Coronary artery (tissue), 2 donors: ENCODE data around the gene CLIC3.

Experiments
- DNase-seq: peaks from one replicate; pipeline ENCODE4 v3.0.0-alpha.2; 2017; ENCODE audit warnings: low spot score
- H3K27ac ChIP-seq, 2 donors: fragments of 200-600 bp; sonication (generic); one replicate each; pipeline ENCODE4 v1.5.1; 2016 to 2019
- H3K4me3 ChIP-seq: fragments of 200-600 bp; sonication (generic); 2 replicates; pipeline ENCODE4 v1.5.1; 2016; ENCODE audit warnings: mild to moderate bottlenecking, moderate library complexity
- CTCF ChIP-seq: fragments of 200-600 bp; sonication (generic); IDR thresholded peaks from one replicate; pipeline ENCODE4 v1.5.1; 2019; ENCODE audit warnings: antibody characterized with exemption

CLIC3 gene

DNA sequence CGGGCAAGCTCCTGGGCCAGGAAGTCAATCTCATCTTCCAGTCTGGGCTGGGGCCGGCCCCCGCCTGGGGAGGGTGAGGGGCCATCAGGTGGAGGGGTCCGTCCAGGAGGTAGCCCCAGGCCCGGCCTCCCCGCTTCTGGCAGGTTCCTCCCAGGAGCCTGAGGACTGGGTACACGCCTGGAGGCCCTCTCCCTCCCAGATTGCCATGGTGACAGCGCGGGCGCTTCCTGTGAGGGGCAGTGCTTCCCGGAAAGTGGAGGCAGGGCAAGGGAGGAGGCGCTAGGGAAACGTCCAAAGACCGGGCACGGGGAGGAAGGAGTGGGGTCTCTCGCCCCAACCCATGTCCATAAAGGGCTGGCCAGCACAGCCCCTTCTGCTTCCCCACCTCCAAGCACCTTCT lies 44.8 kb upstream of the CLIC3 start:
- peak overlapping the region in 1 of 2 donors; percentile 36 for H3K27ac ChIP-seq
- no peak for DNase-seq
- TF ChIP-seq CTCF: no peak
- no peak overlapping the region for H3K4me3 ChIP-seq

GRCh38 chr9:137040568-137040967 lies 44.2 kb upstream of the CLIC3 start:
- no peak for TF ChIP-seq CTCF
- no peak overlapping the region for H3K4me3 ChIP-seq
- H3K27ac ChIP-seq: peak overlapping the region in 1 of 2 donors; percentile 36
- DNase-seq: no peak

DNA sequence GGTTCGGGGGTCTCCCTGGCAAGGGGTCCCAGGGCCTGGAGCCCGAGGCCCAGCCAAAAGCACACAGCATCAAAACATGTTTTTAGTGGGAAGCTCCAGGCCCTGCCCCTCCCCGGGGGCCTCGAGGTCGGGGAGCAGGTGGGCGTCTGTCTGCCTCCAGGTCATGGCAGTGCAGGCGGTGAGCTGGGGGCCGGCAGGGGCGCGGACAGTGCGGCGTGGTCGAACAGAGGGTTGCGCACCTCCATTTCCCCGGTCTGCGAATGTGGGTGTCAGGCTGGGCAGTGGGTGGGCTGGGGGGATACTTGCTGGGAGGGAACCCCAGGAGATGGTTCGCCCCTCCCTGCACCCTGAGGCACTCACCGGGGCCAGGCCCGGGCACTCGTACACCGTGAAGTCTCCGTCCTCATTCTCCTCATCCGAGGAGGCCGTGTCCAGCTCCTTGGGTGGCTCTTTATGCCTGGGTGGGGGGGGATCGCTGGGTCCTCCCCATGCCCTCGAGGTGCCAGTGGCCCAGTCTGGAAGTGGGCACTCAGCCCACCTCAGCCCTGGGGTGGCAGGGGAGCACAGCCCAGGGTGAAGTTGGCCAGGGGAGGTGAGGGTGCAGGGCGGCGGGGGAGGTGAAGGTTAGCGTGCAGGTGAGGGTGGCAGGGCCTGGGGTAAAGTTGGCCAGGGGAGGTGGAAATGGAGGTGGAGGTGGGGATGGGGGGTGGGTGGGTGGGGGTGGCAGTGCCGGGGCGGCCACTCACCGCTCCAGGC lies 43.4 kb upstream of the CLIC3 start:
- DNase-seq: no peak
- Histone ChIP-seq H3K4me3 (no peak overlapping the region), H3K27ac (no peak overlapping the region)
- no peak for TF ChIP-seq CTCF

DNA sequence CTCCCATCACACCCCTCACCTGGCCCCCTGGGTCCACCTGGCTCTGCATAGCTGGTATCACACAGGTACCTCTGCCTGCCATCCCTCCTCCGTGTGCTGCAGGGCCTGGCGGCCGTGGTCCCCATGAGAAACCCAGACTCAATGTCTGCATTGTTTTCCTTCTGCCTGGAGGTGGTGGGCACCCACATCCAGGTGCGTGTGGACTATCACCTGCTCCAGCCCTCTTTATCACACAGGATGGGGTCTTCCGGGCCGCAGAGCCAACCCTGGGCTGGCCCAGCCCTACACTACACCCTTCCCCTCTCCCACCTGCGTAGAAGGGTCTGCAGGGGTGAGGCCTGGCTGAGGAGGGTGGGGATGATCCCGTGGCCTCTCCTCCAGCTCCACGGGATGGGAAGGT lies 42.5 kb upstream of the CLIC3 start:
- no peak for DNase-seq
- H3K4me3 ChIP-seq: no peak overlapping the region
- no peak overlapping the region for H3K27ac ChIP-seq
- TF ChIP-seq CTCF: no peak

GRCh38 chr9:137037483-137037882 lies 41.1 kb upstream of the CLIC3 start:
- TF ChIP-seq CTCF: no peak
- H3K4me3 ChIP-seq: no peak overlapping the region
- H3K27ac ChIP-seq: no peak overlapping the region
- DNase-seq: no peak

DNA sequence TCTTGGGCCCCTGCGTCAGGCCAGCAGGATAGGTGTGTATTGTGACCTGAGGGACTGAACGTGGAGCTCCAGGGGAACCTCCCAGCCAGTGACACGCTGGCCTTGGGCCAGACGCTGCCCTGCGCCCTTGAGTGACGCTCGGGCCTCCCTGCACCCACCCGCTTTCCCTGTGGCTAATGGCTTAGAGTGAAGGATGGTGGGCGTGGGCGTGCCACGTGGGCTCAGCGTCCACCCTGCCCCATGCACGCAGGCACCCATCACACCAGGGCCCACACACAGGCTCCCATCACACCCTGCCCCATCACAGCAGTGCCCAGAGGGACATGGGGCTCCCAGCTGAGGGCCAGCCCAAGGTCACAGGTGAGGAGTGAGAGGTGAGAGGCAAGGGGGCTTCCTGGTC lies 40.7 kb upstream of the CLIC3 start:
- no peak overlapping the region for H3K4me3 ChIP-seq
- no peak for DNase-seq
- H3K27ac ChIP-seq: no peak overlapping the region
- TF ChIP-seq CTCF: no peak

- no peak overlapping the region for H3K27ac ChIP-seq
- DNase-seq: no peak
- H3K4me3 ChIP-seq: no peak overlapping the region
- TF ChIP-seq CTCF: no peak
Observed at GRCh38 chr9:137035937-137036336, 39.6 kb upstream of the CLIC3 start.
